Esophagus muscularis mucosa (tissue), 4 donors: ENCODE data around the gene PRM2. TPM values are rescaled to one million over a fixed set of nuclear protein-coding genes. Genes with fewer than 3 reads are reported as not detected.

Source experiments
- DNase-seq: peaks from one replicate; pipeline ENCODE4 v3.0.0-alpha.2; 2017; ENCODE audit errors: extremely low spot score
- H3K27ac ChIP-seq, 4 donors: fragments of 200-600 bp; sonication (generic); replicated peaks in 1 of 4; 1 replicate in 3 of 4; 2 replicates in 1 of 4; pipeline ENCODE4 v1.5.1; 2016 to 2019; ENCODE audit warnings: mild to moderate bottlenecking in 1 of 4
- H3K27me3 ChIP-seq, 4 donors: fragments of 200-600 bp; sonication (generic); one replicate each; pipeline versions ENCODE4 v1.5.1 to v1.6.0; 2016 to 2019
- H3K36me3 ChIP-seq, 4 donors: fragments of 200-600 bp; sonication (generic); one replicate each; pipeline ENCODE4 v1.5.1; 2016 to 2019
- H3K4me1 ChIP-seq, 4 donors: fragments of 200-600 bp; sonication (generic); one replicate each; pipeline ENCODE4 v1.5.1; 2016 to 2019
- H3K4me3 ChIP-seq, 4 donors: fragments of 200-600 bp; sonication (generic); 1 replicate in 2 of 4; 2 replicates in 2 of 4; pipeline ENCODE4 v1.5.1; 2016 to 2019; ENCODE audit warnings: mild to moderate bottlenecking in 4 of 4, moderate library complexity in 1 of 4
- H3K9me3 ChIP-seq, 4 donors: fragments of 200-600 bp; sonication (generic); 1 replicate in 3 of 4; 2 replicates in 1 of 4; pipeline ENCODE4 v1.5.1; 2016 to 2019
- EP300 ChIP-seq: sonication (generic); formaldehyde crosslinking; IDR thresholded peaks from one replicate; pipeline ENCODE4 v1.6.1; 2017; ENCODE audit warnings: antibody characterized with exemption
- POLR2A ChIP-seq: fragments of 450-650 bp; IDR thresholded peaks from one replicate; pipeline ENCODE4 v1.6.1; 2017; ENCODE audit warnings: antibody characterized with exemption, moderate library complexity, mild to moderate bottlenecking, low read depth
- POLR2AphosphoS5 ChIP-seq, 2 donors: sonication (generic); formaldehyde crosslinking; IDR thresholded peaks; one replicate each; pipeline ENCODE4 v1.6.1; 2017; ENCODE audit warnings: antibody characterized with exemption in 2 of 2
- WGBS: methylation state at CpG from one replicate; pipeline ENCODE4 v1.1.5; 2018; 5-methylcytosine and 5-hydroxymethylcytosine counted together
- intact Hi-C: fragments of 100-400 bp; cut with DNase I; formaldehyde crosslinking; loops from one replicate; pipeline ENCODE4 v1.15.1; 2023
- total RNA-seq, 4 donors: library from RNA; depleted of rRNA; stranded (reverse); fragments of >200 nt; gene quantifications; one replicate each; pipeline versions ENCODE4 v1.1.0 to v1.2.1, GENCODE V29; 2016
- TF ChIP-seq, protein P1 (sequence below), 3 experiments: fragments of 200-600 bp in 2 of 3; fragments of 450-650 bp in 1 of 3; sonication (generic) in 2 of 3; IDR thresholded peaks; one replicate each; pipeline ENCODE4 v1.5.1; 2017 to 2019; ENCODE audit warnings: antibody characterized with exemption in 3 of 3, mild to moderate bottlenecking in 2 of 3, moderate library complexity in 1 of 3

The PRM2 gene
- total RNA-seq, 4 donors from 2014 or later = not detected

DNA sequence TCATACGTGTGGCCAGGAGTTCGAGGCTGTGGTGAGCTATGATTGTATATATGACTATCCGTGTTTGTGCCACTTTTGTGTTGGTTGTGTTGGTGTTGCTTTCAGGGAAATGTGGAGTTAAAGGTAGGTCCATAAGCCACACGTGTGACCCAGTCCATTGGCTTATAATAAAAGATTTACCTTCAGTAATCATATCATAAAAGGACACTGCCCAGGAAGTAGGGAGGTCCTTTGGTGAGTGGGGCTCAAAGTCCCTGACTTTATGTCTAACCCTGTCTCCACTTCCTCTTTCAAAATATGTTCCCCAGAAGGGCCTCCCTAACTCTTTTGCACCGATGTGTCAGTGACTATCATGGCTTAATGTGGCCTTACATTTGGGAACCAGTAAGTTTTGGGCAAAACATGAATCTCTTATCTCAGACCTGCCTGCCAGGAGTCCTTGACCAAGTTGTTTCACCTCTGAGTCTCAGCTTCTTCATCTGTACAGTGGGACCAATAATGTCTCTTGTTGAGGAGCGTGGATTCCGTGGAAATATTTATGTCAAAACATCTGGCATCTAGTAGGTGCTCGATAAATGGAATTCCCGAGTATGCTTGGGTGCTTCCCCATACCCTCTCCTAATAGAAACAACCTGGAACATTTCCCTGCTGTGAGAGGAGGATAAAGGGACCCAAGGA lies 12.0 kb downstream of the PRM2 start:
- DNase-seq = no peak
- WGBS = 76% methylated on average over 9 of the region's 9 CpGs
- no peak overlapping the region for H3K4me3 ChIP-seq
- no peaks in the 10 kb centered on the region for H3K9me3 ChIP-seq
- H3K27ac ChIP-seq = no peak overlapping the region
- TF ChIP-seq POLR2A (no peak), EP300 (no peak), POLR2AphosphoS5 (IDR thresholded peaks at IDR 0.05) (no peak)
- TF ChIP-seq, protein P1, sequence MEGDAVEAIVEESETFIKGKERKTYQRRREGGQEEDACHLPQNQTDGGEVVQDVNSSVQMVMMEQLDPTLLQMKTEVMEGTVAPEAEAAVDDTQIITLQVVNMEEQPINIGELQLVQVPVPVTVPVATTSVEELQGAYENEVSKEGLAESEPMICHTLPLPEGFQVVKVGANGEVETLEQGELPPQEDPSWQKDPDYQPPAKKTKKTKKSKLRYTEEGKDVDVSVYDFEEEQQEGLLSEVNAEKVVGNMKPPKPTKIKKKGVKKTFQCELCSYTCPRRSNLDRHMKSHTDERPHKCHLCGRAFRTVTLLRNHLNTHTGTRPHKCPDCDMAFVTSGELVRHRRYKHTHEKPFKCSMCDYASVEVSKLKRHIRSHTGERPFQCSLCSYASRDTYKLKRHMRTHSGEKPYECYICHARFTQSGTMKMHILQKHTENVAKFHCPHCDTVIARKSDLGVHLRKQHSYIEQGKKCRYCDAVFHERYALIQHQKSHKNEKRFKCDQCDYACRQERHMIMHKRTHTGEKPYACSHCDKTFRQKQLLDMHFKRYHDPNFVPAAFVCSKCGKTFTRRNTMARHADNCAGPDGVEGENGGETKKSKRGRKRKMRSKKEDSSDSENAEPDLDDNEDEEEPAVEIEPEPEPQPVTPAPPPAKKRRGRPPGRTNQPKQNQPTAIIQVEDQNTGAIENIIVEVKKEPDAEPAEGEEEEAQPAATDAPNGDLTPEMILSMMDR (IDR thresholded peaks at IDR 0.05) = no peak
- peaks cover 2 to 4% (median 2%) of the 10 kb centered on the region in 4 donors for H3K4me1 ChIP-seq
- intact Hi-C loops = no loop called here
- no peaks in the 10 kb centered on the region for H3K27me3 ChIP-seq
- no peaks in the 10 kb centered on the region for H3K36me3 ChIP-seq

DNA sequence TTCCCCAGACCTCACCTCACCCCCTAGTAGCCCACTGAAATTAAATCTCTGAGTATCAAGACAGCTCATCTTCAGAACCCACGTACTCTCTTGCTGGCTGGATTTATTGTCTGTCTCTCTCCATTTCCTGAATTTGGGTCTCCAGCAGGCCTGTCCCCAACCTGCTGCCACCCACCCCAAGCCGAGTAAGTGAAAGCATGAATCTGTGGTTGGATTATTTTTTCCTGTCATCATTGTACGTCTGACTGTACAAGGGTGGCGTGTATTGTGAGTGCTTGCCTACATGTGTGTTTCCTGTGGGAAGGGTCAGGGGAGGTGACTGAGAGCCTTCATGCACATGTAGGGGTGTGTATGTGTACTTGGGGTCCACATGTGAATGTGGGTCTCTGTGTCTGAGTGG lies 12.5 kb downstream of the PRM2 start:
- no peak for DNase-seq
- no peaks in the 10 kb centered on the region for H3K9me3 ChIP-seq
- H3K27me3 ChIP-seq = no peaks in the 10 kb centered on the region
- intact Hi-C loops = no loop called here
- 76% methylated on average over 4 of the region's 4 CpGs for WGBS
- H3K4me3 ChIP-seq = no peak overlapping the region
- TF ChIP-seq, protein P1 (IDR thresholded peaks at IDR 0.05) = no peak
- no peak for TF ChIP-seq POLR2AphosphoS5 (IDR thresholded peaks at IDR 0.05)
- TF ChIP-seq POLR2A = no peak
- TF ChIP-seq EP300 = no peak
- H3K27ac ChIP-seq = no peak overlapping the region
- H3K4me1 ChIP-seq = peaks cover 7 to 9% (median 7%) of the 10 kb centered on the region in 4 donors
- H3K36me3 ChIP-seq = no peaks in the 10 kb centered on the region

DNA sequence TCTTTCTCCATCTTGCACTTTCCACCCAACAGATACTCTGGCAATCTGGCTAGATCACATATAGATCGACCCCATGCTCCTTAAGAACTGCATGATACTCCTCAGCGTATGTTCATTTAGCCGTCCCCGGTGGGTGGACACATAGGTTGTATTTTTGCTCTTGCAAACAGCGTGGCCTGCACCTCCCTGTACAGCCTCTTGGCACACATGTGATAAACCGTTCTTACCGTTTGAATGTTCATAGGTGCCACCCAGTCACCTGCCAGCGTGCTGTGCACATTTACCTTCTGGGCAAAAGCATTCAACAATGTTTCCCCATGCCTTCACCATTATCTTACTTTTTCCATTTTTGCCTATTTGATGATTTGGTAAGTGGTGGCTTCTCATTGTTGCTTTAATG lies 13.4 kb downstream of the PRM2 start:
- no peak overlapping the region for H3K27ac ChIP-seq
- TF ChIP-seq, protein P1 (IDR thresholded peaks at IDR 0.05) = no peak
- TF ChIP-seq POLR2A (no peak), POLR2AphosphoS5 (IDR thresholded peaks at IDR 0.05) (no peak), EP300 (no peak)
- no peak for DNase-seq
- H3K36me3 ChIP-seq = no peaks in the 10 kb centered on the region
- no peaks in the 10 kb centered on the region for H3K9me3 ChIP-seq
- peaks cover 11 to 16% (median 12%) of the 10 kb centered on the region in 4 donors for H3K4me1 ChIP-seq
- intact Hi-C loops = no loop called here
- H3K4me3 ChIP-seq = no peak overlapping the region
- WGBS = 90% methylated on average over 8 of the region's 8 CpGs
- H3K27me3 ChIP-seq = no peaks in the 10 kb centered on the region

DNA sequence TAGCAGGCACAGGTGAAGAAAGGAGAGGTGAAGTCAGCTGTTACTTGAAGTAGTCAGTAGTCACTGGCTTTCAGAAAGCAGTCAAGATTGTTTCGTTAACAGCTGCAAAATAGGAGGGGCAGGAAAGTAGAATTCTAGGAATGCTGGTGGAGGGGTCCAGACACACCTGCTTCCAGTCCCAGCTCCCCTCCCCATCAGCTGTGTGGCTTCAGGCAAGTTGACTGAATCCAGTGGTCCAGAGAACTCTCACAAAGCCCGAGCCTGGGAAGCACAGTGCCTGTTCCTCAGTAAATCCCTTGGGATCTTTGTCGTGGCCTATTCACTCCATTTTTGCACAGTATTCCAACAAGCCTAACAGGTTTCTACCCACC lies 15.7 kb downstream of the PRM2 start:
- peaks cover 0 to 2% (median 0%) of the 10 kb centered on the region in 4 donors for H3K27me3 ChIP-seq
- no peak overlapping the region for H3K27ac ChIP-seq
- TF ChIP-seq, protein P1 (IDR thresholded peaks at IDR 0.05) = no peak
- TF ChIP-seq POLR2AphosphoS5 (IDR thresholded peaks at IDR 0.05) (no peak), POLR2A (no peak), EP300 (no peak)
- H3K9me3 ChIP-seq = no peaks in the 10 kb centered on the region
- DNase-seq = no peak
- 72% methylated on average over 3 of the region's 3 CpGs for WGBS
- H3K4me3 ChIP-seq = no peak overlapping the region
- H3K36me3 ChIP-seq = no peaks in the 10 kb centered on the region
- H3K4me1 ChIP-seq = peaks cover 21 to 29% (median 26%) of the 10 kb centered on the region in 4 donors
- intact Hi-C loops = no loop called here
